OCI-LY3 (cell line): Measurements from ENCODE around the gene BDH2.

Experiments
- H2AFZ ChIP-seq: fragments of 200-600, 300-600 bp; shearing (Covaris generic); 2 replicates; pipeline ENCODE4 v1.6.0; 2014; ENCODE audit warnings: antibody characterized with exemption, low read depth, low read length
- H3K27ac ChIP-seq: fragments of 200-600, 300-600 bp; sonication (generic); 2 replicates; pipeline ENCODE4 v1.5.1; 2014; ENCODE audit warnings: mild to moderate bottlenecking, low read length, moderate library complexity, mixed read lengths
- H3K27me3 ChIP-seq: fragments of 200-600, 300-600 bp; sonication (generic); 2 replicates; pipeline ENCODE4 v1.6.1; 2014; ENCODE audit warnings: low read depth, low read length, mixed read lengths
- H3K36me3 ChIP-seq: fragments of 200-600, 300-600 bp; sonication (generic); replicated peaks from 2 replicates; pipeline ENCODE3; 2014; ENCODE audit warnings: low read depth, low read length, mixed read lengths
- H3K4me1 ChIP-seq: fragments of 300-600, 200-600 bp; sonication (generic); 2 replicates; pipeline ENCODE4 v1.6.1; 2014; ENCODE audit warnings: low read length, mixed read lengths
- H3K4me2 ChIP-seq: fragments of 200-600, 300-600 bp; sonication (generic); 2 replicates; pipeline ENCODE4 v1.6.1; 2014; ENCODE audit warnings: low read length, mixed read lengths
- H3K4me3 ChIP-seq: fragments of 300-600, 200-600 bp; sonication (generic); 2 replicates; pipeline ENCODE4 v1.5.1; 2014; ENCODE audit warnings: antibody characterized with exemption, mild to moderate bottlenecking, low read length, moderate library complexity
- H3K79me2 ChIP-seq: fragments of 300-600, 200-600 bp; shearing (Covaris generic); 2 replicates; pipeline ENCODE4 v1.6.1; 2014; ENCODE audit warnings: mild to moderate bottlenecking, low read length, mixed read lengths
- H3K9ac ChIP-seq: fragments of 300-600, 200-600 bp; shearing (Covaris generic); 2 replicates; pipeline ENCODE4 v1.6.0; 2014; ENCODE audit warnings: mild to moderate bottlenecking, low read length, moderate library complexity
- H3K9me3 ChIP-seq: fragments of 200-600, 300-600 bp; shearing (Covaris generic); 2 replicates; pipeline ENCODE4 v1.6.1; 2014; ENCODE audit warnings: low read length, mixed read lengths; ENCODE audit not compliant: insufficient read depth
- H4K20me1 ChIP-seq: fragments of 200-600, 300-600 bp; sonication (generic); 2 replicates; pipeline ENCODE4 v1.6.1; 2016; ENCODE audit warnings: low read length, mixed read lengths; ENCODE audit not compliant: insufficient read depth
- CTCF ChIP-seq: fragments of 200-600, 300-600 bp; sonication (generic); IDR thresholded peaks from 2 replicates; pipeline ENCODE4 v1.5.1; 2014; ENCODE audit warnings: antibody characterized with exemption, low read length, low read depth
- EZH2phosphoT487 ChIP-seq: fragments of 200-600 bp; shearing (Covaris generic); IDR thresholded peaks from 2 replicates; pipeline ENCODE4 v1.6.1; 2018; ENCODE audit warnings: antibody characterized with exemption, mixed run types, low read depth

BDH2 gene

DNA sequence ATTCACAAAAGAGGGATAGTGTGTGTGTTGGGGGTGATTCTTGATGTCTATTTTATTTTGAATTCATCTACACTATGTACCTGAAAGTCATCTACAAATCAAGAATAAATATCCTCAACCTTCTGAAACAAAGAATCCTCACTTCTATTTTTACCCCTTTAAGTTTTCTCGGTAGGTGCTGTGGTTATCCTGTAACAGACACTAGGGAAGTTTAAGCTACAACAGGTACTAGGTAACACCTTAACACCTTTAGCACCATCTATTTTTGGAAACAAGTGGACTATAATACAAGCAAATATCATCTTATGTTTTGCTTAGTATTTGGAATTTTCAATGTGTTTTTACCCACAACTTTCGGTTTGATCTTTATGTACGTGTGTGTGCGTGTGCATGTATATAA is 12.0 kb upstream of the BDH2 start:
- no peaks in the 10 kb centered on the region for H3K9me3 ChIP-seq
- no peaks in the 10 kb centered on the region for H4K20me1 ChIP-seq
- no peak overlapping the region for H3K27ac ChIP-seq
- no peak overlapping the region for H3K9ac ChIP-seq
- no peak overlapping the region for H3K4me2 ChIP-seq
- no peak overlapping the region for H3K4me3 ChIP-seq
- H3K27me3 ChIP-seq = no peaks in the 10 kb centered on the region
- no peaks in the 10 kb centered on the region for H3K79me2 ChIP-seq
- no peaks in the 10 kb centered on the region for H3K4me1 ChIP-seq
- H2AFZ ChIP-seq = no peak overlapping the region
- peaks cover 52% of the 10 kb centered on the region for H3K36me3 ChIP-seq
- no peak for TF ChIP-seq CTCF
- TF ChIP-seq EZH2phosphoT487 = no peak

- Histone ChIP-seq H3K36me3 (peaks cover 40% of the 10 kb centered on the region), H3K27me3 (no peaks in the 10 kb centered on the region), H3K4me2 (no peak overlapping the region), H3K4me1 (no peaks in the 10 kb centered on the region), H3K9ac (no peak overlapping the region), H3K4me3 (no peak overlapping the region), H3K27ac (no peak overlapping the region), H2AFZ (no peak overlapping the region), H3K79me2 (no peaks in the 10 kb centered on the region), H3K9me3 (no peaks in the 10 kb centered on the region), H4K20me1 (no peaks in the 10 kb centered on the region)
- TF ChIP-seq EZH2phosphoT487 = no peak
These were observed 8.9 kb upstream of the BDH2 start for GRCh38 chr4:103108542-103108941.

- Histone ChIP-seq H3K27me3 (no peaks in the 10 kb centered on the region), H3K4me3 (no peak overlapping the region), H3K27ac (no peak overlapping the region), H3K4me1 (no peaks in the 10 kb centered on the region), H3K9ac (no peak overlapping the region), H2AFZ (no peak overlapping the region), H3K36me3 (peaks cover 36% of the 10 kb centered on the region), H3K9me3 (no peaks in the 10 kb centered on the region), H3K4me2 (no peak overlapping the region), H3K79me2 (no peaks in the 10 kb centered on the region), H4K20me1 (no peaks in the 10 kb centered on the region)
- TF ChIP-seq CTCF = no peak
- TF ChIP-seq EZH2phosphoT487 = no peak
These were observed 6.1 kb upstream of the BDH2 start for GRCh38 chr4:103105558-103106356.

DNA sequence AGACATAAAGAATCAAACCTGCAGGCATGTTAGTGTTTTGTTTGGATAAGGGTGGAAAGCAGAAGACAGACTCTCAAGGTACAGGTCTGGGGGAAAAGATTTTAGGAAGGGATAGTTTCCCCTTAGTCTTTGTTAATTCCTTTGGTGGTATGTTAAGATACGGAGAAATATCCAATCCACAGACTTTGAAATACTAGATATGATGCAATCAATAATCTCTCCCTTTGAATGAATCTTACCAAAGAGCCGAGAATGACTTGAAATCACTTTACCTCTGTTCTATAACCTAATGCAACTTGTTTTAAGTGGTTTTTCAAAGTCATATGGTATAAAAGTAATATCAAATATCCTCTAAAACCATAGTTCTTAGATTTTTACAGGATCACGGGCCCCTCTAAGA is 5.3 kb upstream of the BDH2 start:
- Histone ChIP-seq H4K20me1 (no peaks in the 10 kb centered on the region), H3K9me3 (no peaks in the 10 kb centered on the region), H3K4me2 (no peak overlapping the region), H3K4me3 (no peak overlapping the region), H3K9ac (no peak overlapping the region), H3K36me3 (peaks cover 31% of the 10 kb centered on the region), H3K4me1 (no peaks in the 10 kb centered on the region), H3K27me3 (no peaks in the 10 kb centered on the region), H2AFZ (no peak overlapping the region), H3K79me2 (no peaks in the 10 kb centered on the region), H3K27ac (no peak overlapping the region)
- TF ChIP-seq EZH2phosphoT487 (no peak), CTCF (no peak)
